Neural cell (in vitro differentiated cells): ENCODE data around the gene IPO11.

ENCODE experiments used
- CTCF ChIP-seq: fragments of 450-650 bp; IDR thresholded peaks from 2 replicates; pipeline ENCODE4 v1.5.1; 2014; ENCODE audit warnings: antibody characterized with exemption, mild to moderate bottlenecking, moderate library complexity; ENCODE audit not compliant: poor library complexity, severe bottlenecking
- EP300 ChIP-seq: fragments of 450-650 bp; conservative IDR thresholded peaks from 2 replicates; pipeline ENCODE4 v1.6.1; 2014; ENCODE audit warnings: antibody characterized with exemption, mild to moderate bottlenecking, moderate library complexity; ENCODE audit not compliant: poor library complexity, severe bottlenecking
- EZH2 ChIP-seq: fragments of 200-600, 300-800 bp; shearing (Covaris generic), sonication (generic); IDR thresholded peaks from 2 replicates; pipeline ENCODE4 v1.6.1; 2014; ENCODE audit warnings: antibody characterized with exemption, low read length, borderline replicate concordance, mild to moderate bottlenecking; ENCODE audit not compliant: insufficient read depth, poor library complexity, severe bottlenecking
- MXI1 ChIP-seq: fragments of 450-650 bp; conservative IDR thresholded peaks from 2 replicates; pipeline ENCODE4 v1.6.1; 2014; ENCODE audit warnings: antibody characterized with exemption, mild to moderate bottlenecking; ENCODE audit not compliant: poor library complexity, severe bottlenecking
- POLR2AphosphoS5 ChIP-seq: IDR thresholded peaks from 2 replicates; pipeline ENCODE4 v1.6.1; 2012
- RAD21 ChIP-seq: fragments of 450-650 bp; conservative IDR thresholded peaks from 2 replicates; pipeline ENCODE4 v1.6.1; 2014; ENCODE audit warnings: antibody characterized with exemption, mild to moderate bottlenecking, moderate library complexity
- REST ChIP-seq: IDR thresholded peaks from 2 replicates; pipeline ENCODE4 v1.6.1; 2012; ENCODE audit warnings: borderline replicate concordance
- TAF1 ChIP-seq: IDR thresholded peaks from 2 replicates; pipeline ENCODE4 v1.6.1; 2012; ENCODE audit warnings: low read depth

GRCh38 chr5:62584391-62584790 lies 171.8 kb downstream of the IPO11 start:
- TF ChIP-seq EZH2, result no peak
- TF ChIP-seq EP300, result no peak
- TF ChIP-seq RAD21, result no peak
- no peak for TF ChIP-seq POLR2AphosphoS5
- no peak for TF ChIP-seq CTCF
- TF ChIP-seq REST, result no peak
- TF ChIP-seq MXI1, result no peak
- TF ChIP-seq TAF1, result no peak
